Thyroid gland (tissue), 4 donors: ENCODE data around the gene GADL1. TPM values are rescaled to one million over a fixed set of nuclear protein-coding genes. Genes with fewer than 3 reads are reported as not detected.

Source experiments
- DNase-seq, 2 donors: peaks; one replicate each; pipeline ENCODE4 v3.0.0-alpha.2; 2019
- H3K27ac ChIP-seq, 3 donors: fragments of 200-600 bp; sonication (generic); 1 replicate in 2 of 3; 2 replicates in 1 of 3; pipeline ENCODE4 v1.5.1; 2016 to 2019; ENCODE audit warnings: mild to moderate bottlenecking in 1 of 3, moderate library complexity in 1 of 3
- H3K27me3 ChIP-seq: fragments of 200-600 bp; sonication (generic); one replicate; pipeline ENCODE4 v1.5.1; 2019
- H3K36me3 ChIP-seq, 2 donors: fragments of 200-600 bp; sonication (generic); one replicate each; pipeline ENCODE4 v1.5.1; 2016 to 2019
- H3K4me1 ChIP-seq, 2 donors: fragments of 200-600 bp; sonication (generic); one replicate each; pipeline ENCODE4 v1.5.1; 2017 to 2019
- H3K4me3 ChIP-seq, 3 donors: fragments of 200-600 bp; sonication (generic); replicated peaks in 1 of 3; 1 replicate in 2 of 3; 2 replicates in 1 of 3; pipeline ENCODE4 v1.5.1; 2016; ENCODE audit warnings: mild to moderate bottlenecking in 1 of 3
- H3K9me3 ChIP-seq: fragments of 200-600 bp; sonication (generic); one replicate; pipeline ENCODE4 v1.5.1; 2017
- POLR2A ChIP-seq, 2 donors: fragments of 450-650 bp; IDR thresholded peaks; one replicate each; pipeline ENCODE4 v1.6.1; 2017; ENCODE audit warnings: antibody characterized with exemption in 2 of 2, mild to moderate bottlenecking in 2 of 2, moderate library complexity in 1 of 2
- WGBS, 2 donors: methylation state at CpG; one replicate each; pipeline ENCODE4 v1.1.5; 2017; 5-methylcytosine and 5-hydroxymethylcytosine counted together
- intact Hi-C: fragments of 100-400 bp; cut with DNase I; formaldehyde crosslinking; loops from one replicate; pipeline ENCODE4 v1.15.1; 2023
- total RNA-seq, 4 donors: library from RNA; depleted of rRNA; stranded (reverse); fragments of >200 nt; gene quantifications; one replicate each; pipeline ENCODE4 v1.2.3, GENCODE V29; 2016
- TF ChIP-seq, protein P1 (sequence below), 6 experiments: fragments of 200-600 bp in 3 of 6; fragments of 450-650 bp in 3 of 6; sonication (generic) in 3 of 6; IDR thresholded peaks; one replicate each; pipeline ENCODE4 v1.5.1; 2016 to 2019; ENCODE audit warnings: antibody characterized with exemption in 6 of 6, mild to moderate bottlenecking in 2 of 6, inconsistent platforms in 1 of 6, moderate library complexity in 1 of 6

Gene GADL1
- total RNA-seq, 4 donors from 2014 or later: not detected

DNA sequence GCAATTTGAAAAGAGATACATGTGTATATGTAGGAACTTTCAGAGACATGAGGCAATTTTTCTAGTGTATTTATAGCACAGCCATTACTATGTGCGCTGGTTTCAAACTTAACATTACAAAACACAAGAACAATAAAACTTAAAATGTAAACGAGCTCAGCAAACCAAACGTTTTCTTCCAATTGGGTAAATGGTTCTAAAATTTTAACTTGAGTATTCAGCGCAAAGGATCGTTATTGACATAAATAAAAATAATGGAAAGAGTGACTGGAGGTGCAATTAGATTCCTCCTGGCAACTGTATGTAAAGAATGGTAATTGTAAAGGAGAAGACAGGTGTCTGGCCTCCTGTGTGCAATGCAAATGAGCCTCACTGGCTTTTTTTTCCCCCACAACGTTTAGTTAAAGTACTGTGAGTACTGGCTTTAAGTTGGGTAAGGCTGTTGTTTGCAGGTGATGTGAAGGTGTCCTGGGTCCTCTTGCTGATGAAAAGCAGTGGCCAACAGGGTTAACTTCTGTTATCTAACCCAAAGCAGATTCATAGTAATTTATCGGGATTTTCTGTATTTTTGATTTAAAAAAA is 14.1 kb upstream of the GADL1 start:
- Histone ChIP-seq H3K27ac (no peak overlapping the region), H3K27me3 (no peaks in the 10 kb centered on the region), H3K4me3 (no peak overlapping the region), H3K36me3 (no peaks in the 10 kb centered on the region), H3K4me1 (no peaks in the 10 kb centered on the region), H3K9me3 (no peaks in the 10 kb centered on the region)
- 67% methylated on average over 7 of the region's 7 CpGs for WGBS, 2 donors
- intact Hi-C loops: no loop called here
- no peak for DNase-seq
- TF ChIP-seq, protein P1, sequence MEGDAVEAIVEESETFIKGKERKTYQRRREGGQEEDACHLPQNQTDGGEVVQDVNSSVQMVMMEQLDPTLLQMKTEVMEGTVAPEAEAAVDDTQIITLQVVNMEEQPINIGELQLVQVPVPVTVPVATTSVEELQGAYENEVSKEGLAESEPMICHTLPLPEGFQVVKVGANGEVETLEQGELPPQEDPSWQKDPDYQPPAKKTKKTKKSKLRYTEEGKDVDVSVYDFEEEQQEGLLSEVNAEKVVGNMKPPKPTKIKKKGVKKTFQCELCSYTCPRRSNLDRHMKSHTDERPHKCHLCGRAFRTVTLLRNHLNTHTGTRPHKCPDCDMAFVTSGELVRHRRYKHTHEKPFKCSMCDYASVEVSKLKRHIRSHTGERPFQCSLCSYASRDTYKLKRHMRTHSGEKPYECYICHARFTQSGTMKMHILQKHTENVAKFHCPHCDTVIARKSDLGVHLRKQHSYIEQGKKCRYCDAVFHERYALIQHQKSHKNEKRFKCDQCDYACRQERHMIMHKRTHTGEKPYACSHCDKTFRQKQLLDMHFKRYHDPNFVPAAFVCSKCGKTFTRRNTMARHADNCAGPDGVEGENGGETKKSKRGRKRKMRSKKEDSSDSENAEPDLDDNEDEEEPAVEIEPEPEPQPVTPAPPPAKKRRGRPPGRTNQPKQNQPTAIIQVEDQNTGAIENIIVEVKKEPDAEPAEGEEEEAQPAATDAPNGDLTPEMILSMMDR (IDR thresholded peaks at IDR 0.05): no peak
- no peak for TF ChIP-seq POLR2A (IDR thresholded peaks at IDR 0.05)

DNA sequence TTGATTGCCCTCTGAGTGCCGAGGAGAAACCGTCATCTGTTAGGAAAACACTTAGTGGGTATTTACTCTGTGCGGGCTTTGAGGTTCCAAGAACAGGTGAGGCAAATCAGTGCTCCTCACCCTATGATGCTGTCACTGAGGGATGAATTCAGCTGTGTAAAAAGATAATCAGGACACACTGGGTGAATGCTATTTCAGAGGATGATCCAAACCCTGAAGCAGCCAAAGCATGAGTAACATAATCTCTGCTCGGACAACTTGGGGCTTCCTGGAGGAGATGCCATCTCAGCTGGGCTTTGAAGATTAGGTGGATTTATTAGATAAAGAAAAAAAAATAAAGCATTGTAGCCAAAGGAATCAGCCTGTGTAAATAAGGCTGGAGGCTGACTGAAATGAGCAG is 10.5 kb upstream of the GADL1 start:
- no peaks in the 10 kb centered on the region for H3K9me3 ChIP-seq
- H3K27ac ChIP-seq: no peak overlapping the region
- no peak for DNase-seq
- no peaks in the 10 kb centered on the region for H3K4me1 ChIP-seq
- WGBS, 2 donors: 65 to 67% methylated on average over 4 of the region's 4 CpGs
- TF ChIP-seq, protein P1 (IDR thresholded peaks at IDR 0.05): no peak
- no peak for TF ChIP-seq POLR2A (IDR thresholded peaks at IDR 0.05)
- H3K4me3 ChIP-seq: no peak overlapping the region
- no peaks in the 10 kb centered on the region for H3K36me3 ChIP-seq
- intact Hi-C loops: no loop called here
- H3K27me3 ChIP-seq: no peaks in the 10 kb centered on the region

DNA sequence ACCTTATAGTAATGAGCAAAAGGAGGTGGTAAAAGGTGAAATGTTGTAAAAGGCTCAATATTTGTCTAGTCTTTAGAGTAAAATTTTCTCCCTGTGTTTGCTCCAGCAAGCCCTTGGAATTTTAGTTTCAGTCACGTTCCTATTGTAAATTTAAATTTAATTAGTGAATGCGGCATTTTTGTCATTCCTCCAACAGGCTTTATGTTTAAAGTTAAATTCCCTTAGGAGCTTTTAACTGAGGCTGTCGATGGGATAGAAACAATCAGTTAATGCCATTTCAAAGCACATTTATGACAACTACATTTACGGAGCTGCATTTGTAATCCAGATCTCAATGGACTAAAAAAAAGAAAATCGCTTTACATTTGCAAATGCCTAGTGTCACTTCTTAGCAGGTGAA is 868 bp upstream of the GADL1 start:
- H3K27ac ChIP-seq: no peak overlapping the region
- WGBS, 2 donors: 89 to 95% methylated on average over 5 of the region's 5 CpGs
- intact Hi-C loops: no loop called here
- no peaks in the 10 kb centered on the region for H3K9me3 ChIP-seq
- TF ChIP-seq POLR2A (IDR thresholded peaks at IDR 0.05): no peak
- TF ChIP-seq, protein P1 (IDR thresholded peaks at IDR 0.05): no peak
- H3K4me1 ChIP-seq: no peaks in the 10 kb centered on the region
- H3K27me3 ChIP-seq: no peaks in the 10 kb centered on the region
- no peaks in the 10 kb centered on the region for H3K36me3 ChIP-seq
- no peak overlapping the region for H3K4me3 ChIP-seq
- no peak for DNase-seq

DNA sequence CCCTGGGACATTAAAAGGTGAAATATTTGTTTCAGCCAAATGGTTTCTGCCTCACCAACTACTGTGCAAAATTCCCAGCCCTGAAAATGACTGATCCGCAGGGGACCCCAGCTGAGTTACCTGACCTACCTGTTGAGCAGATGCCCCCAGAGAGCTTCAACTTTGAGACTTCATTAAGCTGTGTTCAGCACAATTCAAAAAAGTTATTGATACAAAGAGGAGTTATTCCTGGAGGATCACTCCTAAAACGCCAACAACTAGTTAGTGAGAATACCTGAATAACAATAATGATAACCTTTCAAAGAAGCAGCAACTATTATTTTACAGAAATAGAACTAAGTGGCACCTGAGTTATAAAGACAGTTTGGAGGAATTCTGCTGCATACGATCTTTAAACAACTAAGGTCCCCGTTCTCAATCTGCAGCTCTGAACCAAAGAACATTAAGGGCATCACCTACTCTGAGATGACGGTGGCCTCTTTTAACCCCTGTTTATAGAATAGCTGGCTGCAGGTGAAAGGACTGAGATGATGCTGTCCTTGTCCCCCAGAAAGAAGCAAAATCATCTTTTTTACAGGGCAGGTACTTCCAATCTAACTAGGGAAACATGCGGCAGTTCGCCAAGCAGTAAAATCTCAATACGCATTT is 659 bp downstream of the GADL1 start:
- intact Hi-C loops: no loop called here
- H3K27me3 ChIP-seq: no peaks in the 10 kb centered on the region
- no peaks in the 10 kb centered on the region for H3K4me1 ChIP-seq
- no peak for DNase-seq
- TF ChIP-seq, protein P1 (IDR thresholded peaks at IDR 0.05): no peak
- no peak for TF ChIP-seq POLR2A (IDR thresholded peaks at IDR 0.05)
- WGBS, 2 donors: 71 to 74% methylated on average over 8 of the region's 8 CpGs
- peak overlapping the region in 2 of 3 donors; percentile 33 to 38 for H3K4me3 ChIP-seq
- H3K9me3 ChIP-seq: no peaks in the 10 kb centered on the region
- no peak overlapping the region for H3K27ac ChIP-seq
- no peaks in the 10 kb centered on the region for H3K36me3 ChIP-seq

DNA sequence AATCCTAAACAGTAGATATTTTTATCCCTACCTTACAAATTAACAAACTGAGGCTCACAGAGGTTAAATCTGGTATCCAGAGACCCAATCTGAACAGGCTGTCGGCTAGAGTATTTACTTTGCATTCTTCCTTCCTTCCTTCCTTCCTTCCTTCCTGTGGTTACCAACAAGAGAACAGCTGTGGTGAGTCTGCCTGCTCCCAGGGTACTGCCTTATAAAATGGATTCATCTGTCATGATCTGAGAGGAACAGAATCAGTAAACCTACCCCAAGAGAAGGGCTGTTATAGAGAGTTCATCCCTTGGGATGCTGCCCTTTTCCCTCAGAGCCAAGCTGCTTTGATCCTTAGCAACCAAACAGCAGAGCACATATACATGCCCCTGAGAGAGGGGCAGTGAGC is 3.6 kb downstream of the GADL1 start:
- Histone ChIP-seq H3K9me3 (no peaks in the 10 kb centered on the region), H3K4me3 (no peak overlapping the region), H3K36me3 (no peaks in the 10 kb centered on the region), H3K27ac (no peak overlapping the region), H3K4me1 (no peaks in the 10 kb centered on the region), H3K27me3 (no peaks in the 10 kb centered on the region)
- intact Hi-C loops: no loop called here
- 44 to 61% methylated on average over 1 of the region's 1 CpG for WGBS, 2 donors
- no peak for DNase-seq
- TF ChIP-seq, protein P1 (IDR thresholded peaks at IDR 0.05): no peak
- no peak for TF ChIP-seq POLR2A (IDR thresholded peaks at IDR 0.05)
